Coronary artery (tissue), 2 donors: ENCODE results near the gene SAP30.

Experiments used
- DNase-seq: peaks from one replicate; pipeline ENCODE4 v3.0.0-alpha.2; 2017; ENCODE audit warnings: low spot score
- H3K27ac ChIP-seq, 2 donors: fragments of 200-600 bp; sonication (generic); one replicate each; pipeline ENCODE4 v1.5.1; 2016 to 2019
- H3K4me3 ChIP-seq: fragments of 200-600 bp; sonication (generic); 2 replicates; pipeline ENCODE4 v1.5.1; 2016; ENCODE audit warnings: mild to moderate bottlenecking, moderate library complexity
- TF ChIP-seq, protein P1 (sequence below): fragments of 200-600 bp; sonication (generic); IDR thresholded peaks from one replicate; pipeline ENCODE4 v1.5.1; 2019; ENCODE audit warnings: antibody characterized with exemption

SAP30 gene

DNA sequence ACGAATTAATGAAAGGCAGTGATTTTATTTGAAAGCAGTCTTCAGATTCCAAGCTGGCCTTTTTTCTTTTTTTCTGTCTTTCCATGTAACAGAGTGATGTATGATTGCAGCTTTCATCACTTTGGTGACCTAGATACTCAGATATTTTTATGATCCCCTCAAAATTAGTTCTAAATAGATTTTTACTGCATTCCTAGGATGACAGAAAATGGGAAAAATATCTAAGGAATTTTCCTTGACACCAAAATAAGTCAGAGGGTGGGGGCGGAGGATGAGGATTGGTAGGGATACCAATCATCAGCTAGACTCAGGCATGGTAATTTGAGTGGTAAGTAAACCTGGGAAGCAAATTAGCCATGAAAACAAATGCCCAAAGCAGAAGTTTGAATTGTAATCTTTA is 24.7 kb upstream of the SAP30 start:
- DNase-seq: no peak
- TF ChIP-seq, protein P1, sequence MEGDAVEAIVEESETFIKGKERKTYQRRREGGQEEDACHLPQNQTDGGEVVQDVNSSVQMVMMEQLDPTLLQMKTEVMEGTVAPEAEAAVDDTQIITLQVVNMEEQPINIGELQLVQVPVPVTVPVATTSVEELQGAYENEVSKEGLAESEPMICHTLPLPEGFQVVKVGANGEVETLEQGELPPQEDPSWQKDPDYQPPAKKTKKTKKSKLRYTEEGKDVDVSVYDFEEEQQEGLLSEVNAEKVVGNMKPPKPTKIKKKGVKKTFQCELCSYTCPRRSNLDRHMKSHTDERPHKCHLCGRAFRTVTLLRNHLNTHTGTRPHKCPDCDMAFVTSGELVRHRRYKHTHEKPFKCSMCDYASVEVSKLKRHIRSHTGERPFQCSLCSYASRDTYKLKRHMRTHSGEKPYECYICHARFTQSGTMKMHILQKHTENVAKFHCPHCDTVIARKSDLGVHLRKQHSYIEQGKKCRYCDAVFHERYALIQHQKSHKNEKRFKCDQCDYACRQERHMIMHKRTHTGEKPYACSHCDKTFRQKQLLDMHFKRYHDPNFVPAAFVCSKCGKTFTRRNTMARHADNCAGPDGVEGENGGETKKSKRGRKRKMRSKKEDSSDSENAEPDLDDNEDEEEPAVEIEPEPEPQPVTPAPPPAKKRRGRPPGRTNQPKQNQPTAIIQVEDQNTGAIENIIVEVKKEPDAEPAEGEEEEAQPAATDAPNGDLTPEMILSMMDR: no peak

DNA sequence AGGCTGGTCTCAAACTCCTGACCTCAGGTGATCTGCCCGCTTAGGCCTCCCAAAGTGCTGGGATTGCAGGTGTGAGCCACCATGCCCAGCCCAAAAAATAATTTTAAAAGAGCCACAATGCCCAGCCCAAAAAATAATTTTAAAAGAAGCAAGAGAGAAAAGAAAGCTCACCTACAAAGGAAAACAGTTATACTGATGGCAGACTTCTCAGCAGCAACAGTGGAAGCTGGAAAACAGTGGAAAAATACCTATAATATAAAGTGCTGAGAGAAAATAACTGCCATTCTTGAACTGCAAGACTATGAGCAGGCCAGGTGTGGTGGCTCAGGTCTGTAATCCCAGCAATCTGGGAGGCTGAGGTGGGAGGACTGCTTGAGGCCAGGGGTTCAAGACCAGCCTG is 23.3 kb upstream of the SAP30 start:
- TF ChIP-seq, protein P1: no peak
- no peak for DNase-seq
- Histone ChIP-seq H3K4me3 (no peak overlapping the region), H3K27ac (no peak overlapping the region)

More for the DNA sequence above, 24.7 kb upstream of the SAP30 start:
- H3K27ac ChIP-seq: no peak overlapping the region
- H3K4me3 ChIP-seq: no peak overlapping the region

DNA sequence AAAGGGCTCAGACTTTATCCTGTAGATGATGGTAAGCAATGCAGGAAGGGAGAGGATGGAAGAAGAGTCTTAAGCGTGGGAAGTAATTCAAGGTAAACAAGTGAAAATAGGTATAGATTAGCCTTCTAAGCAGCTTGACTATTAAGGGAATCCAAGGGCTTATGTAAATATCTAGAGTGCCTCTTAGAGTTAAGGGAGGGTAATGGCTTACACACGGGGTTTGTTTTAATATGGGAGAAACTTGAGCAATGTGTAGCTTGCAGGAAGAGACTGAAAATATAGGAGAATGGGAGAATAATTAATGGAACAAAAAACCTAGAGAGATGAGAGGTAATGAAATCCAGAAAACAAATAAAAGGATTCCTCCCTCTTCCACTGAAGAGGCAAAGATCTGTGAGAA is 12.8 kb upstream of the SAP30 start:
- no peak overlapping the region for H3K4me3 ChIP-seq
- TF ChIP-seq, protein P1: no peak
- no peak for DNase-seq
- no peak overlapping the region for H3K27ac ChIP-seq

DNA sequence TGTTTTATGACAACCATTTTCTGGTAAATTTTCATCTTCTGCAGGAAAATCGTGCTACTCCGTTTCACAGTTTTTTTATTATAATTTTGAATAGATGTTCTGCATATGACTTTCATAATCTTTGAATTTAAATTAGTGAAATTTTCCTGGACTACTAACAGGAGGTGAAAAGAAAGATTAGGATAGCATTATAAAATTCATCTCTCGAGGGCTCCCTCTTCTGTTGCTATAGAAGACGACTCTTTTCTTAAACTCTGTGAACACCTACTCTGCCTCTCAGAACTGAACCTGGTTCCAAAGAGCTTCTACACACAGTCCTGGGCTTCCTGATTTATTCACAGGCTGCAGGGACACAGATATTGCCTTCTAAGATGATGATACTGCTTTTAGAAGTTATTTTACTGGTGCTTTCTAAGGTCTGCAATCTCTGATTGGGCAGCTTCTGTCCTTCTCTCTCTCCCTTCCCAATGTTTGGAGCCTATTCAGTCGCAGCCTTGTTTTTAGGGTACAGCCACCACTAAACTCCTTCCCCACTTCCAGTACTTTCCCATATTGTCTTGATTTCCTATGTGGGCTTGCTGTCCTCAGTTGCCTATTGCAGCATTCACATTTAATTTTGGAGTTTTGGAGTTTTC is 10.1 kb upstream of the SAP30 start:
- no peak overlapping the region for H3K4me3 ChIP-seq
- DNase-seq: no peak
- H3K27ac ChIP-seq: no peak overlapping the region
- TF ChIP-seq, protein P1: no peak

DNA sequence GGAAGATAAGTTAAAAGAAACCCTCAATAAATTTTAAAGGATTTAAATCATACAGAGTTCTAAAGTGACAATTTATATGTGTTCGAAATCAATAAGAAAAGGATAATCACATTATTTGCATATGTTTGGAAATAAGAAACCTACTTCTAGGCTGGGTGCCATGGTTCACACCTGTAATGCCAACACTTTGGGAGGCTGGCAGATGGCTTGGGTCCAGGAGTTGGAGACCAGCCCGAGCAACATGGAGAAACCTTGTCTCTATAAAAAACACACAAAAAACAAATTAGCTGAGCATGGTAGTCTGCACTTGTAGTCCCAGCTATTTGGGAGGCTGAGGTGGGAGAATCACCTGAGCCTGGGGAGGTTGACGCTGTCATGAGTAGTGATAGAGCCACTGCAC is 8.1 kb upstream of the SAP30 start:
- Histone ChIP-seq H3K4me3 (no peak overlapping the region), H3K27ac (no peak overlapping the region)
- DNase-seq: no peak
- TF ChIP-seq, protein P1: no peak

DNA sequence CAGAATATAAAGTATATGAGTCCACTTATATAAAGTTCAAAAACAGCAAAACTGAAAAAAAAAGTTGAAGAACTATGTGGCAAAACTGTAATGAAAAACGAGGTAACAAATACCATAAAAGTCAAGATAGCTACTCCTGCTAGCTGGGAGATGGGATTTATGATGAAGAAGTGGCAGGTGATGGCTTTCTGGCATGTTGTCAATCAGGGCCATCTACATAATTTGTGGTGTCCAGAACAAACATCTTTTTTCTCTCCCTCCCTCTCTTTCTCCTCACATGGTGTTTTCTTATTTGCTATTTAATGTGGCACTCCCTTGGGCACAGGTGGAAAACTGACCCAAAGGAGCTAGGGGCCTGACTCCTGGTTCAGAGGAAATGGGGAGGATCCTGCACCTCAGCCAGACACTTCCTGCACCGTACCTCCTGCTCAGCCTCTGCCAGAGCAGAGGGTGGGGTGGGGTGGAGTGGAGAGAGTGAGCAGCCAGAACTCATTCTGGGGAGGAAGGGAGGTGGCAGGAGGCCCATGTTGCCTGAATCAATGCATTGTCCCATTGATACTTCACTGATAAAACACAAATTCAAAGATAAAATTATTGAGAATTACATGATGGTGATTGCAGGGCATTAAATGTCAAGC is 5.3 kb upstream of the SAP30 start:
- TF ChIP-seq, protein P1: no peak
- DNase-seq: no peak
- no peak overlapping the region for H3K27ac ChIP-seq
- no peak overlapping the region for H3K4me3 ChIP-seq

DNA sequence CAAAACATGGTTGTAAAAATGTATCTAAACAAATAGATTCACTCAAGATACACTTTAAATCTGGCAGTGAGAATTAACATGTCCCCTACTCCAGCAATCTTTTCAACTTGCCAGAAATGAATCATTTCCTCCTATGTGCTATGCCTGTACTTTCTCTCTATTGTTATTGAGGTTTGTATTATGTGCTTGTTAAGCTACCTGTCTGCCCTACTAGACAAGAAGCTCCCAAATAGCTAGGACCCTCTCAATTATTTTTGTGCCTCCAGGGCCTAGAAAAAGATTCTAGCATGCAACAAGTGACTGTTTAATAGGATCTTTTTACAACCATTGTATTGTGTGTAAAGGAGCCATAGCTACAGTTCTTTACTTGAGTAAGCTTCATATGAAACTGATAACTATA is 3.5 kb upstream of the SAP30 start:
- H3K27ac ChIP-seq: no peak overlapping the region
- peak overlapping the region; percentile 27 for H3K4me3 ChIP-seq
- TF ChIP-seq, protein P1: no peak
- no peak for DNase-seq
